Spleen (tissue), 3 donors: ENCODE results near the gene EXTL1.

ENCODE experiments used
- POLR2A ChIP-seq, 3 donors: fragments of 450-650 bp; IDR thresholded peaks; one replicate each; pipeline ENCODE4 v1.5.1; 2017; ENCODE audit warnings: antibody characterized with exemption in 3 of 3, mild to moderate bottlenecking in 1 of 3
- POLR2AphosphoS5 ChIP-seq, 3 donors: sonication (generic); formaldehyde crosslinking; IDR thresholded peaks; one replicate each; pipeline ENCODE4 v1.5.1; 2017; ENCODE audit warnings: antibody characterized with exemption in 3 of 3

GRCh38 chr1:26069941-26070295 is 48.3 kb downstream of the EXTL1 start:
- no peak for TF ChIP-seq POLR2AphosphoS5 (IDR thresholded peaks at IDR 0.05)
- no peak for TF ChIP-seq POLR2A (IDR thresholded peaks at IDR 0.05)
